ENCODE results near the gene KRTAP21-2. TPM values are rescaled to one million over a fixed set of nuclear protein-coding genes. Genes with fewer than 3 reads are reported as not detected.

Gene KRTAP21-2
- total RNA-seq, 2 experiments from 2014 or later = not detected

Other genes starting within 250 kb of the KRTAP21-2 start
- not detected for gene KRTAP19-5, start 245.1 kb downstream of the KRTAP21-2 start, total RNA-seq
- not detected for gene KRTAP19-6, start 205.4 kb downstream of the KRTAP21-2 start, total RNA-seq
- gene KRTAP19-7, start 185.9 kb downstream of the KRTAP21-2 start, total RNA-seq = not detected
- gene KRTAP22-2, start 156.9 kb downstream of the KRTAP21-2 start, total RNA-seq = not detected
- gene KRTAP6-3, start 154.8 kb downstream of the KRTAP21-2 start, total RNA-seq = not detected
- gene KRTAP6-2, start 148.4 kb downstream of the KRTAP21-2 start, total RNA-seq = not detected
- not detected for gene KRTAP22-1, start 146.2 kb downstream of the KRTAP21-2 start, total RNA-seq
- gene KRTAP6-1, start 133.3 kb downstream of the KRTAP21-2 start, total RNA-seq = not detected
- not detected for gene KRTAP20-1, start 130.8 kb downstream of the KRTAP21-2 start, total RNA-seq
- gene KRTAP20-4, start 126.6 kb downstream of the KRTAP21-2 start, total RNA-seq = not detected
- gene KRTAP20-2, start 112.1 kb downstream of the KRTAP21-2 start, total RNA-seq = not detected
- gene KRTAP20-3, start 104.4 kb downstream of the KRTAP21-2 start, total RNA-seq = not detected
- not detected for gene KRTAP21-3, start 28.5 kb downstream of the KRTAP21-2 start, total RNA-seq
- gene KRTAP21-1, start 8.2 kb upstream of the KRTAP21-2 start, total RNA-seq = not detected
- gene KRTAP8-1, start 66.0 kb upstream of the KRTAP21-2 start, total RNA-seq = not detected
- not detected for gene KRTAP7-1, start 82.5 kb upstream of the KRTAP21-2 start, total RNA-seq
- not detected for gene KRTAP11-1, start 134.3 kb upstream of the KRTAP21-2 start, total RNA-seq

Measured in activated CD8-positive, alpha-beta memory T cell treated with anti-CD3 and anti-CD28 coated beads for 36 hours (primary cell).